NOMO-1 treated with DMSO at 0.1 percent for 48 hours (cell line): ENCODE measurements around the gene THRA.
"Not testable (repeated sequence)": the region's sequence is repeated elsewhere in the genome, so short reads cannot be mapped to it uniquely, and the experiment has no call there.

ENCODE experiments used
- DNase-seq: peaks from one replicate; lab custom pipeline; 2025; ENCODE audit not compliant: unreplicated experiment; lab: John Stamatoyannopoulos, UW

Gene THRA

DNA sequence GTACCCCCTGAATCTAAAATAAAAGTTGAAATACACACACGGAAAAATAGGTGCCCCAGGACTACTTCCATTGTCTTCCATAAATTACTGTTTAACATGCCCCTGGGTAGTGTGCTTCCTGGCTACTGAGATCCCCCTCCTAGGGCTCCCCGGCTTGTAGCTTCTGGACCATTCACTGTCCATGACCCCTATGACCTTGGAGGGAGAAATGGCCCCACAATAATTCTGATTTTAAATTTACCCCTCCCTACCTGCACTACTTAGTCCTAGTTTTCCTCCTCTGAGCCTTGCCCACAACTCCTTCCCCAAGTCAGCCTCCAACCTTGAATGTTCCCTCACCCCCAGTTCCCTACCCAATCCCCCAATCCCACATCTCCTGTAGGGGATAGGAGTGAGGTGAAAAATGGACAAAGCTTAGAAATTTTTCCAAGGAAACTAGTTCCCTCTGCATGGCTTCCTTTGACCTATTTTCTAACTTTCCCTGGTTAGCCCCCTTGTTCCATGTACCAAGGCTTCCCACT lies 49.5 kb downstream of the THRA start:
- DNase-seq, result no peak

DNA sequence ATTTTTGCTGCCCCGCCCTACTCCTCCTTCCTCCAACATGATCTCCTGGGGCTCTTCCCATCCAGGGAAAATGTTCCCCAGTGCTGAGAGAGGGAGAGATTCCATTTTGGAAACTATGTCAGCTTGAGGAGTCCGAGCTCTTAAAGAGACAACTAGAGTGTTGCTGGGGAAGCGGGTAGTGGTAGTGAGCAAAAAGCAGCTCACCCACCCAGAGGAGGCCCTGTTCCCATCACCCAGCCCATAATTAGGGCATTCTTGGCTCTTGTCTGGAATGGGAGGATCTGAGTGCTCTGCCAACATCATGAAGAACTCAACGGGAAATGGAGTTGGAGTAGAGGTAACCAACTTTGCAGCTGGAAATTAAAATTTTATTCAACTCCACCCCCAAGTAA lies 49.9 kb downstream of the THRA start:
- no peak for DNase-seq

DNA sequence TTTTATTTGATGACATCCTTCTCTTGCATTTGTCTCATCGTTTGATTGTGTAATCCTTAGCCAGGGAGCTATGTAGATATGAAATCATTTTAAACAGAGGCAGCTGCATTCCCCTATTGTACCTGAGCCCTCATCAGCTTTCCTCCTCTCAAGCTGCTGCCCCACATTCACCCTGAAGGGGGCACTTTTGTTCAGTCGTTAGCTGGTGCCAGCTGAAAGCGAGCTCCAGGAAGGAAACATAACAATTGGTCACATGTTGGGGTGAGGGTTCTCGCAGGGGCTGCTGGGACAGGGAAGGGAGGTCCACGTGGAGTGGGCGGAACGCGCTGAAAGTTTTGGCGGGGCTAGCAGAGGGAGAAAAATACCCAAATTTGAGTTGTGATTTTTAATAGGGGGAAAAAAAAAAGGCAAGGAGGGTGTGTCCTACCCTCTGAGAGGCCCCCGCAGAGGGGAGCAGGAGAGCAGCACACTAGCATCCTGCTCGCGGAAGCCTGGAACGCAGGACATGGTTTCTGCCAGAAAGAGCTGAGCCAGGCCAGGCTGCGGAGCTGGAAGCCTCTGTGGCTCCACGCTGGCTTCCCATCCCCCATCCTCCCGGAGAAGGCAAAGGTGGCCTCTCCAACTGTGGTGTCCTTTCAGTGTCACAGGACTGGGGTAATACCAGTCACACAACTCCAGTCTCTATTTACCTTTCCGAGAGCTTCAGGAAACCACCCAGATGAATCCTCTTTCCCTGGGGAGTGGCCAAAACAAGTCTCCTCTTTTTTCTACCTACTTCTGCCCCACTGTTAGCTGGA lies 50.5 kb downstream of the THRA start:
- DNase-seq, result peak; percentile 98

DNA sequence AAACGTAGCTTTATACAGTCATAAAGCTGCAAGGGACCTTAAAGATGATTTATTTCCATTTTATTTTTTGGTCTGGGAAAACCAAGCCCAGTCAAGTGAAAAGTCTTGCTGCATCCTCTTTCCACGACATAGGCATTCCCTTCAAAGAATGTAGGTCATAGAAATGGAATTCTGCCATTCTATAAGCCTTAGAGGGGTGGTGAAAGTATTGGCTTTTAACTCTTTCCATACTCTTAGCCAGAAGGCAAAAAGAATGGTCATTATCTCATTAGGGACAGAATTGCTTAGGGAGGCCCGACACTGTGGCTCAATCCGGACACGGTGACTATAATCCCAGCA lies 51.1 kb downstream of the THRA start:
- no peak for DNase-seq

DNA sequence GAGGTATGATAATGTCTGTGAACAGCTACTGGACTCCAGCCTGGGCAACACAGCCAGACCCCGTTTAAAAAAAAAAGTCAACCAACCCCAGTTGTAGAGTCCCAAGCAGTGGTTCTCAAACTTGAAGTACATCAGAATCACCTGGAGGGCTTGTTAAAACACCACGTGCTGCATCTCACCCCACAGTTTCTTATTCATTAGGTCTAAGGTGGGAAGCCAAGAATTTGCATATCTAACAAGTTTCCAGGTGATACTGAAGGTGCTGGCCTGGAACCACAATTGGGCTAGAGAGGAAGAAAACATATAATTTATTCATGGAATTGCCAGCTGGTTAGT lies 52.3 kb downstream of the THRA start:
- no peak for DNase-seq

DNA sequence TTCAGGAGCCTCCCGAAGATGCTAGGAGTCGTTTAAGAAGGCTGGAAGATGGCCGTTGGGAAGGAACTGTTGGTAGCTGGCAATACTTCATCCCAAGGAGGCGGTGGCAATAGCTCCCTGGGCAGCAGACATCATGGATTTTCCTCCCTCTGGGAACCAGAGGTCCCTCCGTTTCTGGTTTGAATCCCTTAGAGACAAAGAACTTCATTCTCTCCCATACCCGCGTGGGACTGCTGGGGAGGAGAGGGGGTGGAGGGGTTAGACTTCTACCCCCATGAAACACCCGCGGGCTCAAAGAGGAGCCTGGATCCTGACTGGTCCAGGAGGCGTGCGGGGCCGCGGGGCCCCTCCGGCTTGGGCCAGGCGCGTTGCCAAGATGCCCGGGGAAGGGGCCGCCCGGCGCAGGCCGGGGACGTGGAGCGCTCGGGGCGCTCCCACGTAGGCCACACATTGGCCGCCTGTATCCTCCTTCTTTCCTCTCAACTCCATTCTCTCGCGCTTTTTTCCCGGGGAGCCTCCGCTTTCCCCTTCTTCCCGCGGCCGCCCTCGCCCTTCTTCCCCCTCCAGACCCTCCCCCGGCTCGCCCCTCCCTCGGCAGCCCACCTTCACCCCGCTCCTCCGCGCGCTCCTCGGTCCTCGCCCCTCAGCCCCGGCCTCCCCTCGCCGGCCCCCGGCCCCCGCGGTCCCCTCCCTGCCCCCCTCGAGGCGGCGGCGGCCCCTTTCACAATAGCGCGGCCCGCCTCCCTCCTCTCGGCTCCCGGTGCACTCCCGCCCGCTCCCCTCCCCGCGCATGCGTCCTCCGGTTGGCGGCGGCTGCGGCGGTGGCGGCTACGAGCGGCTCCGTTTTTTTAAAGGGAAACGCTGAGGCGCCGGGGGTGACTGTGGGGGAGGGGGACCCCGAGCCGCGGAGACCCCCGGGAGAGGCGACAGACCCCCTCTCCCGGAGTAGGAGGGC lies 58.7 kb downstream of the THRA start, which contains the start of gene MSL1:
Gene MSL1, plus strand, starts transcription at position 791 of the 955 bp plus-strand sequence. CDS start 642 bp downstream, outside the sequence.
- DNase-seq, result peak; percentile 49

DNA sequence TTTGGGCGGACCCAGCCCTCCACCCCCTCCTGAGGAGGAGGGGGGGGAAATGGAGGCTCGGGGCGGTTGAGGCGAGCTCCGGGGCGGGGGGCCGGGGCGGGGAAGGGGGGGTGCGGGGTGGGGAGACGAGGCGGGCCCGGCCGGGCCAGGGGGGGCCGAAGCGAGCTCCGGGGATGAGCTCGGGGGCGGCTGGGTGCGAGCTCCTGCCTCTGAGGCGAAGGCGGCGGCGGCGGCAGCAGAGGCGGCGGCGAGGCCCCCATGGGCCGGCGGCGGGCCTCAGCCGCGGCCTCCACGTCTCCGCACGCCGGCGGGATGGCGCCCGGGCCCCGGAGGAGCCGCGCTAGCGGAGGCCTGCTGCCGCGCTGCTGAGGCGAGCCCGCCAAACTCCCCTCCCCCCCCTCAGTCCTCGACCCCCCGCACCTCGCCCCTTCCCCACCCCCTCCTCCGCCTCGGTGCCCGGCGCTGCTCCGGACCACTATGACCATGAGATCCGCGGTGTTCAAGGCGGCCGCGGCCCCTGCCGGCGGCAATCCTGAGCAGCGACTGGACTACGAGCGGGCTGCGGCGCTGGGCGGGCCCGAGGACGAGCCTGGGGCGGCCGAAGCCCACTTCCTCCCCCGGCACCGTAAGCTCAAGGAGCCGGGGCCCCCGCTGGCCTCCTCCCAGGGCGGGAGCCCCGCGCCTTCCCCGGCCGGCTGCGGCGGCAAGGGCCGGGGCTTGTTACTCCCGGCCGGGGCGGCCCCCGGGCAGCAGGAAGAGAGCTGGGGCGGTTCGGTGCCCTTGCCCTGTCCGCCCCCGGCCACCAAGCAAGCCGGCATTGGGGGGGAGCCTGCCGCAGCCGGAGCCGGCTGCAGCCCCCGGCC lies 59.6 kb downstream of the THRA start:
- DNase-seq, result peak; percentile 10

DNA sequence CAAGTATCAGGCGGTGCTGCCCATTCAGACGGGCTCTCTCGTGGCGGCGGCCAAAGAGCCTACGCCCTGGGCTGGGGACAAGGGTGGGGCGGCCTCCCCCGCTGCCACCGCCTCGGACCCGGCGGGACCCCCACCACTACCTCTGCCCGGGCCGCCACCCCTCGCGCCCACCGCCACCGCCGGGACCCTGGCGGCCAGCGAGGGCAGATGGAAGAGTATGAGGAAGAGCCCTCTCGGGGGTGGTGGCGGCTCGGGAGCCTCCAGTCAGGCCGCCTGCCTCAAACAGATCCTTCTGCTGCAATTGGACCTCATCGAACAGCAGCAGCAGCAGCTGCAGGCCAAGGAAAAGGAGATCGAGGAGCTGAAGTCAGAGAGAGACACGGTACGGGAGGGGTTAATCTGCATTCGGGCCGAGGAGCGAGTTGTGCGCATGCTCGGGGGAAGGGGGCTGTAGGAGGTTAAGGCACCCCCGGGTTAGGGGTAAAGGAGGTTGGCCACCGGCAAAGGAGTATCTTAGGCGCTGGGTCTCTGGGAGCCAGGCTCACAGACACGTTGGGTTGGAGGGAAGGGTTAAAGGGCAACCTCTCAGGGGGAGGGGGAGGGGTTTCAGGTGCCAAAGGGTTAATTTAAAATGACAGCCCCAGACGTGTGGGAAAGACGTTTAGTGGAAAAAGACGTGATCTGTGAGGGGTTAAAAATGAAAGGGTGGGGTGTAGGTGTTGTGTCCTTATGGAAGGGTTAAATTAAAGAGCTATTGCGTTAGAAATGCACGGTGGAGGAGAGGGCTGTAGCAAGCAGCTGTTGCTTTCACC lies 60.4 kb downstream of the THRA start:
- DNase-seq, result peak; percentile 38

DNA sequence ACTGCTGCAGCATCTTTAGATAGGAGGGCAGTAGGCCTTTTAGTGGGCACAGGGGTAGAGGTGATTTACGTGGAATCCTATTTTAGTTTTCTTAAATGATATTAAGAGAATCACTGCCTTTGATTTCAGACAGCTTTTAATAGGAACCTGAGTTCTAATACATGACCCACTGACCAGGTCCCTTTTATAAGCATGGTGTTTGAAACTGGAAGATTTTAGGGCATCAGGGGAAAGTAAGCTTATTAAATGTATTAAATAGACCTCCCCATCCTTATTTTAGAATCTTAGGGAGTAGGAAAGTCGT lies 61.0 kb downstream of the THRA start:
- no peak for DNase-seq

DNA sequence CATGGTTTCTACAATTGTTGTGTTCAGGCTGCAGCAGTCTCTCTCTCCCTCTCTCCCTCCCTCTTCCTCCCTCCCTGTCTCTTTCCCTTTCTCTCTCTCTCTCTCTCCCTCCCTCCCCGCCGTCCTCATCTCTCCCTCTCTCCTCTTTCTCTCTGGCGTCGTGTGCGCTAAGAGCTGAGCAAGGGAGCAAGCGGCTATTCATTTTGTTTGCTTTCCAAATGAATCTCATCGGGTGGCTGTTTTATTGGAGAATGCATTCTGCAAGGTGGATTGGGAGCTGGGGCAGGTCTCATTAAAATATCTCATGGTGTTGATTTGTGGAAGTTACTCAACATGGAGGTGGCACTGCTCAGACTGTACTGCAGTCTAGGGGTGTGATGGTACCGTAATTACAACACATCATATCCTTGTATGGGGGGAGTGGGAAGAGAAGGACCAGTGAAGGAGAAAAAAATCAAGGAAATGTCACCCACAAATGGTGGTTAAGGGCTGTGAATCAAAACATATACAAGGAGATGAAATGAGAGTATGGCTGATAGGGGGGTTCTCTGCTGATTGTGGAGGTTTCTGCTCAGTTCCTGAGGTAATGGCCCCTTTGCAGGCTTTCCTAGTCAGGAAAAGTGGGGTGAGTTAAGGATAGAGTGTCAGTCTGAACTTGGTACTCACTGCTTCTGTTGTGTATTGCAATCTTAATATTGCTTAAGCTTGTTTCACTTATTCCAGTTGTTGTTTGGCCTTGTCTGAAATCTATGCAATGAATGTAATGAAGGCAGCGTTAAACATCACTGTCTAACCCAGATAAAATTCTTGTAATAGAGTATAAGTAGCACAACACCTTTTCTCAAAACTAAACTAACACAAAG lies 61.7 kb downstream of the THRA start:
- DNase-seq, result peak; percentile 33

DNA sequence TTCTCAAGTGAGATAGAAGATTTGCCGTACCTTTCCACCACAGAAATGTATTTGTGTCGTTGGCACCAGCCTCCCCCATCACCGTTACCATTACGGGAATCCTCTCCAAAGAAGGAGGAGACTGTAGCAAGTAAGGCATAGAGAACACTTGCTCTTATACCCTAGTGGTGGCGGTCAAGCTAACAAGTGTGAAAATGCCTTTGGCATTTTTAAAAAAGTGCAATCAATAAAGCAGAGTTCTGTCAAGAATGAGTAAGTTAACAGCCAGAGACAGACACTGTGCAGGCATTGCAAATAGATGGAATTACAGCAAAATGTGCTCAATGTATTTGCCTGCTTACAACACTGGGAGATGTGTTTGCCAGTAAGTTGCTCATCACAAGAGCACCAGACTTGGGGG lies 66.7 kb downstream of the THRA start:
- no peak for DNase-seq

DNA sequence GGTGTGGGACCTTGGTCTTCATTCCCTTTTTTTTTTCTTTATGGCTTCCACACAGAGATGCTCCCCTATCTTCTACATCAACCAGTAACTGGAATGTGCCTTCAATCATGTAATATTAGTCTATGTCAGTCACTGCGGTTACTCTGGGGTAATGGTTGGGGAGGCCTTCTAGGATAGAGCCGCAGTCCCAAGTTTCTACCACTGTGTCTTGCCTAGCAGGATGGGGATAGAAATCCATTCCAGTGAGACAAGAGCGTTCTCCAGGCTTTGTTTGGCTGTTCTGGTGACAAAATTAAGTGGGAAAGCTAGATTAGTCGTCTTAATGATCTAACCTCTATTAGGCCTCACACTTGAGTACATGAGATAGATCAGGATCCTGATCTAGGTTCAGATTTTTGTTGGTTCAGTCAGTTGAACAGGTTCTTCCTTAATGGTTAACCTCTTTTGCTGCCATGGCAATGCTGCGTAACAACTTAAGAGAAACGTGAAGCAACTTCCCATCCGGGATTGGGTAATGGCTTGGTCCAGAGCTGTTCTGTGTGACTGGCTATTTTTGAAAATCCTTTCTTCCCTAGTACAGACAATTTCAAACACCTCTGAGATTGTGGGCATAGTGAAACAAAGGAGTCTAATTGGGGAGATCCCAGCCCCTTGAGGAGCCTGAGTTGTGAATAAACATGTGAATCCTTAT lies 67.7 kb downstream of the THRA start:
- peak; percentile 96 for DNase-seq

DNA sequence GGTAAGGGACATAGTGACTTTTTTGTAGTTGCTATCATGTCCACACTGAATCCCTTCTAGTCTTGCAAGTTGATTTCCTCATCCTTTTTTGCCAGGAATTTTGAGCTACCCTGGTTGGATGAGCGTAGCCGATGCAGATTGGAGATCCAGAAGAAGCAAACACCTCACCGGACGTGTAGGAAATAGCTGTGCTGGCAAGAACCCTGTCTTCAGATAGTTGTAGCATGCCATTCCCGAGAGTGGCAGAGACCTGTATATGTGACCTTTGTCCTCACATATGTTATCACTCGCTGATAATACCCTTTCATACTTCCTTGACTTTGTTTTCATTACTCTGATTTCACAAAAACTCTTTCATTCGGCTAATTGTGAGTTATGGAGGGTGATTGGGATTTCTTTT lies 71.4 kb downstream of the THRA start:
- DNase-seq, result no peak

DNA sequence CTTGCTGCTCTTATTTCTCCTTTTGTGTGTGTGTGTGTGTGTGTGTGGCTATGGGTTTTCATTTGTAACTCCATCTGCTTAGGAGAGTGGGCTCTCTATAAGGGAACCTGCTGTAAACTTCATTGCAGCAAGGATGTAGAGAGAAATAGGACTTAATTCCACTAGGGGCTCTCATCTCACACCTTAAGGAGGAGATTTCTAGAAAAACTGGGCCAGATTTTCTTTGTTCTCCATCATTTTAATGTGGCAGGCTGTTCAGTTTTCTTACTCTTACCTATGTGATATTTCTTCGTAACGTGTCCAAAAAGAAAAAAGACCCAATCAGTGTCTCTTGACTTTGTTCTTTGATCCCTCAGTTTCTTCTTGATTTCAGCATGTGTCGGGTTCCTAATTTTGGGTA lies 73.1 kb downstream of the THRA start:
- no peak for DNase-seq

DNA sequence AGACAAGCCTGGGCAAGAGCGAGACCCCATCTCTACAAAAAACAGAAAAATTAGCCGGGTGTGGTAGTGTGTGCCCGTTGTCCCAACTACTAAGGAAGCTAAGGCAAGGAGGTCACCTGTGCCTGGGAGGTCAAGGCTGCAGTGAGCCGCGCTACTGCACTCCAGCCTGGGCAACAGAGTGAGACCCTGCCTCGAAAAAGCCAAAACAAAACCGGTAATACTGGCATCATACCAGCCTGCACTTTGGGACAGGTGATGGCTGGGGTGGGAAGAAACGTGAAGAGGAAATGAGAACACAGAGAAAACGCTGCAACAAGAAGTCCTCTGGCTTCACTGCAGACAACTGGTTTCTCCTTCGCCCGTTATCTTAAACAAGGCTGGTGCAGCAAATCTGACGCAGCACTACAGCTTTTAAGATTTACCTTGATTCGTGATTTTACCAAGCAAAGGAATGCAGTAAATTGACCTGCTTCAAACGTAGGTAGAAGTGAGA lies 76.8 kb downstream of the THRA start:
- peak; percentile 38 for DNase-seq

DNA sequence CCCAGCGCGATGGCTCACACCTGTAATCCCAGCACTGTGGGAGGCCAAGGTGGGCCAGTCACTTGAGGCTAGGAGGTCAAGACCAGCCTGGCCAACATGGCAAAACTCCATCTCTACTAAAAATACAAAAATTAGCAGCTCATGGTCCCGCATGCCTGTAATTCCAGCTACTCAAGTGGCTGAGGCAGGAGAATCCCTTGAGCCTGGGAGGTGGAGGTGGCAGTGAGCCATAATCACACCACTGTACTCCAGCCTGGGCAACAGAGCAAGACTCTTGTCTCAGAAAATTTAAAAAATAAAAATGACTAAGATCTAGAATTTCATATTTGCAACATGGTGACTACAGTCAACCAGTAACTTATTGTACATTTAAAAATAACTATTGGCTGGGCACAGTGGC lies 80.4 kb downstream of the THRA start:
- DNase-seq, result not testable (repeated sequence)
